CD4-positive, alpha-beta memory T cell (primary cell): ENCODE results near the gene RNF212B. TPM values are rescaled to one million over a fixed set of nuclear protein-coding genes. Genes with fewer than 3 reads are reported as not detected.

Source experiments
- CTCF ChIA-PET: fragments of 350-600 bp; sonication (Branson Sonifier 250); formaldehyde crosslinking; loops from one replicate; lab custom pipeline; 2021; ENCODE audit warnings: inconsistent platforms; ENCODE audit not compliant: partially characterized antibody; lab: Charles Lee
- POLR2A ChIA-PET: fragments of 350-600 bp; sonication (Branson Sonifier 250); formaldehyde crosslinking; loops from one replicate; lab custom pipeline; 2021; ENCODE audit not compliant: partially characterized antibody; lab: Charles Lee
- DNase-seq, 5 donors: peaks; one replicate each; pipeline versions ENCODE4 v3.0.0 to v3.0.0-alpha.2; 2020 to 2022; ENCODE audit warnings: mixed read lengths in 1 of 5
- H3K27ac ChIP-seq: one replicate; pipeline ENCODE4 v1.7.0; 2013; ENCODE audit warnings: low read depth, low read length
- H3K27me3 ChIP-seq: 2 replicates; pipeline ENCODE4 v1.7.0; 2013; ENCODE audit warnings: mild to moderate bottlenecking, low read length, moderate library complexity; ENCODE audit not compliant: insufficient read depth
- H3K36me3 ChIP-seq: 2 replicates; pipeline ENCODE4 v1.7.0; 2013; ENCODE audit warnings: mild to moderate bottlenecking, low read length, moderate library complexity; ENCODE audit not compliant: insufficient read depth
- H3K4me1 ChIP-seq: 2 replicates; pipeline ENCODE4 v1.7.0; 2013; ENCODE audit warnings: mild to moderate bottlenecking, low read length, moderate library complexity; ENCODE audit not compliant: insufficient read depth
- H3K4me3 ChIP-seq, 2 donors: one replicate each; pipeline ENCODE4 v1.7.0; 2013; ENCODE audit warnings: low read length in 2 of 2, mild to moderate bottlenecking in 1 of 2
- H3K9me3 ChIP-seq, 2 donors: one replicate each; pipeline ENCODE4 v1.7.0; 2013; ENCODE audit warnings: low read length in 2 of 2, control low read depth in 1 of 2; ENCODE audit not compliant: control insufficient read depth in 1 of 2
- H3K27ac Mint-ChIP-seq, 7 donors: one replicate each; pipeline ENCODE4 v1.8.0; 2020 to 2021; ENCODE audit warnings: mixed read lengths in 7 of 7, mild to moderate bottlenecking in 6 of 7, inconsistent platforms in 3 of 7, moderate library complexity in 3 of 7
- H3K27me3 Mint-ChIP-seq, 2 donors: one replicate each; pipeline ENCODE4 v1.8.0; 2020 to 2021; ENCODE audit warnings: mixed read lengths in 2 of 2
- H3K36me3 Mint-ChIP-seq, 2 donors: one replicate each; pipeline ENCODE4 v1.8.0; 2020 to 2021; ENCODE audit warnings: mixed read lengths in 2 of 2, inconsistent platforms in 1 of 2, mild to moderate bottlenecking in 1 of 2
- H3K4me1 Mint-ChIP-seq, 4 donors: one replicate each; pipeline ENCODE4 v1.8.0; 2020 to 2021; ENCODE audit warnings: mixed read lengths in 4 of 4, mild to moderate bottlenecking in 1 of 4
- H3K4me3 Mint-ChIP-seq, 8 donors: one replicate each; pipeline ENCODE4 v1.8.0; 2020 to 2021; ENCODE audit warnings: mixed read lengths in 8 of 8, mild to moderate bottlenecking in 7 of 8, moderate library complexity in 6 of 8, inconsistent platforms in 3 of 8
- H3K9me3 Mint-ChIP-seq, 8 donors: one replicate each; pipeline ENCODE4 v1.8.0; 2020 to 2021; ENCODE audit warnings: mixed read lengths in 8 of 8, mild to moderate bottlenecking in 5 of 8, inconsistent platforms in 3 of 8, moderate library complexity in 1 of 8
- intact Hi-C: fragments of 100-400 bp; cut with micrococcal nuclease; formaldehyde crosslinking; loops from one replicate; pipeline ENCODE4 v1.15.1; 2023
- polyA plus RNA-seq, 2 donors: library from polyadenylated mRNA; unstranded; fragments of 300-500 nt; fragmentation: Illumina TruSeq; gene quantifications; one replicate each; pipeline ENCODE4 v1.2.3, GENCODE V29; 2021
- total RNA-seq, 2 experiments: library from RNA; stranded (reverse); gene quantifications; one replicate each; pipeline ENCODE4 v1.2.3, GENCODE V29; 2021

The RNF212B gene
- total and polyA plus RNA-seq, 4 experiments from 2014 or later = not detected

GRCh38 chr14:23294734-23295561, 57.2 kb downstream of the RNF212B start:
- Mint-ChIP-seq H3K9me3 (peaks cover 0 to 1% (median 0%) of the 10 kb centered on the region in 8 donors), H3K27me3 (no peaks in the 10 kb centered on the region), H3K4me1 (peaks cover 11 to 20% (median 17%) of the 10 kb centered on the region in 4 donors), H3K36me3 (peaks cover 4 to 22% of the 10 kb centered on the region in 2 donors), H3K27ac (peak overlapping the region; percentile 4 to 97 (median 80)), H3K4me3 (peak overlapping the region; percentile 18 to 77 (median 40))
- H3K4me3 ChIP-seq = no peak overlapping the region
- intact Hi-C loops = loop anchor here (1.0 kb wide), 2 partner anchors 9 to 30 kb away; partner anchors contain the start of gene HOMEZ
- no peaks in the 10 kb centered on the region for H3K9me3 ChIP-seq
- CTCF ChIA-PET = interaction anchor here (0.6 to 3.9 kb wide), 22 partner anchors 8 to 261 kb away, joined by 3 to 38 read pairs (median 4); partner anchors contain the start of genes HOMEZ and PABPN1
- no peak overlapping the region for H3K27ac ChIP-seq
- peak; percentile 48 to 75 (median 74) for DNase-seq
- no peaks in the 10 kb centered on the region for H3K36me3 ChIP-seq
- no peaks in the 10 kb centered on the region for H3K27me3 ChIP-seq
- POLR2A ChIA-PET = interaction anchor here (0.6 to 4.5 kb wide), 4 partner anchors 9 to 200 kb away, joined by 4 to 23 read pairs (median 10); partner anchors contain the start of genes ACIN1, C14orf119, HOMEZ and PABPN1
- peaks cover 20% of the 10 kb centered on the region for H3K4me1 ChIP-seq

- H3K27ac ChIP-seq = no peak overlapping the region
- H3K4me3 ChIP-seq = no peak overlapping the region
- H3K9me3 ChIP-seq = no peaks in the 10 kb centered on the region
- no peaks in the 10 kb centered on the region for H3K36me3 ChIP-seq
- no peaks in the 10 kb centered on the region for H3K27me3 ChIP-seq
- Mint-ChIP-seq H3K27ac (peak overlapping the region in 2 of 7 donors; percentile 72 to 73), H3K27me3 (no peaks in the 10 kb centered on the region), H3K9me3 (peaks cover 0 to 1% (median 0%) of the 10 kb centered on the region in 8 donors), H3K4me3 (no peak overlapping the region), H3K4me1 (peaks cover 16 to 33% (median 27%) of the 10 kb centered on the region in 4 donors), H3K36me3 (peaks cover 4 to 22% of the 10 kb centered on the region in 2 donors)
- ChIA-PET POLR2A (interaction anchor here (2.9 to 3.3 kb wide), 2 partner anchors 10 to 25 kb away, joined by 12 to 15 read pairs; partner anchors contain the start of genes HOMEZ and PABPN1), CTCF (interaction anchor here (1.2 to 3.9 kb wide), 5 partner anchors 9 to 24 kb away, joined by 3 to 38 read pairs (median 5); partner anchors contain the start of gene HOMEZ)
- DNase-seq = no peak
- peaks cover 29% of the 10 kb centered on the region for H3K4me1 ChIP-seq
- intact Hi-C loops = no loop called here
Measured at GRCh38 chr14:23296012-23296777, 58.5 kb downstream of the RNF212B start.

- ChIA-PET CTCF (interaction anchor here (0.6 to 3.9 kb wide), 8 partner anchors 8 to 229 kb away, joined by 3 to 38 read pairs (median 4); partner anchors contain the start of gene HOMEZ), POLR2A (interaction anchor here (2.9 to 3.3 kb wide), 2 partner anchors 11 to 24 kb away, joined by 12 to 15 read pairs; partner anchors contain the start of genes HOMEZ and PABPN1)
- Mint-ChIP-seq H3K4me3 (peak overlapping the region in 1 of 8 donors; percentile 43), H3K36me3 (peaks cover 4 to 24% of the 10 kb centered on the region in 2 donors), H3K27ac (peak overlapping the region in 1 of 7 donors; percentile 56), H3K9me3 (peaks cover 0 to 1% (median 0%) of the 10 kb centered on the region in 8 donors), H3K4me1 (peaks cover 16 to 36% (median 27%) of the 10 kb centered on the region in 4 donors), H3K27me3 (no peaks in the 10 kb centered on the region)
- Histone ChIP-seq H3K36me3 (no peaks in the 10 kb centered on the region), H3K4me1 (peaks cover 29% of the 10 kb centered on the region), H3K4me3 (no peak overlapping the region), H3K27ac (no peak overlapping the region), H3K27me3 (no peaks in the 10 kb centered on the region), H3K9me3 (no peaks in the 10 kb centered on the region)
- no peak for DNase-seq
- intact Hi-C loops = no loop called here
Measured at GRCh38 chr14:23297096-23297495, 59.4 kb downstream of the RNF212B start.

- CTCF ChIA-PET = interaction anchor here (1.0 to 6.7 kb wide), 8 partner anchors 8 to 230 kb away, joined by 3 to 65 read pairs (median 6); partner anchors contain the start of gene HOMEZ
- H3K27ac ChIP-seq = no peak overlapping the region
Measured at GRCh38 chr14:23297611-23298277, 60.0 kb downstream of the RNF212B start.

GRCh38 chr14:23299211-23299957, 61.6 kb downstream of the RNF212B start:
- Histone ChIP-seq H3K4me3 (no peak overlapping the region), H3K4me1 (peaks cover 25% of the 10 kb centered on the region), H3K27ac (no peak overlapping the region), H3K9me3 (no peaks in the 10 kb centered on the region), H3K36me3 (no peaks in the 10 kb centered on the region), H3K27me3 (no peaks in the 10 kb centered on the region)
- intact Hi-C loops = no loop called here
- H3K27me3 Mint-ChIP-seq = no peaks in the 10 kb centered on the region
- H3K27ac Mint-ChIP-seq = peak overlapping the region; percentile 58 to 99 (median 89)
- H3K4me1 Mint-ChIP-seq = peaks cover 21 to 40% (median 32%) of the 10 kb centered on the region in 4 donors
- peaks cover 4 to 28% of the 10 kb centered on the region in 2 donors for H3K36me3 Mint-ChIP-seq
- DNase-seq = peak; percentile 22 to 54 (median 38)
- POLR2A ChIA-PET = interaction anchor here (0.7 to 6.2 kb wide), 3 partner anchors 13 to 477 kb away, joined by 3 to 100 read pairs (median 12); partner anchors contain the start of genes HOMEZ and PABPN1
- peak overlapping the region in 6 of 8 donors; percentile 25 to 68 (median 48) for H3K4me3 Mint-ChIP-seq
- CTCF ChIA-PET = interaction anchor here (2.0 to 7.3 kb wide), 4 partner anchors 10 to 36 kb away, joined by 5 to 93 read pairs (median 36); partner anchors contain the start of genes HOMEZ and PABPN1
- peaks cover 0 to 3% (median 0%) of the 10 kb centered on the region in 8 donors for H3K9me3 Mint-ChIP-seq

More at GRCh38 chr14:23297611-23298277, 60.0 kb downstream of the RNF212B start:
- intact Hi-C loops = no loop called here
- H3K4me3 ChIP-seq = no peak overlapping the region
- no peaks in the 10 kb centered on the region for H3K27me3 ChIP-seq
- H3K4me1 Mint-ChIP-seq = peaks cover 18 to 40% (median 29%) of the 10 kb centered on the region in 4 donors
- no peaks in the 10 kb centered on the region for H3K9me3 ChIP-seq
- POLR2A ChIA-PET = interaction anchor here (2.9 to 6.2 kb wide), 2 partner anchors 11 to 24 kb away, joined by 12 to 100 read pairs; partner anchors contain the start of genes HOMEZ and PABPN1
- no peak overlapping the region for H3K4me3 Mint-ChIP-seq
- DNase-seq = no peak
- H3K9me3 Mint-ChIP-seq = peaks cover 0 to 3% (median 0%) of the 10 kb centered on the region in 8 donors
- no peaks in the 10 kb centered on the region for H3K27me3 Mint-ChIP-seq
- H3K4me1 ChIP-seq = peaks cover 29% of the 10 kb centered on the region
- H3K36me3 ChIP-seq = no peaks in the 10 kb centered on the region
- peak overlapping the region in 4 of 7 donors; percentile 15 to 56 (median 38) for H3K27ac Mint-ChIP-seq
- peaks cover 4 to 27% of the 10 kb centered on the region in 2 donors for H3K36me3 Mint-ChIP-seq
